Vagina (tissue), 2 donors: ENCODE data around the gene FA2H. TPM values are rescaled to one million over a fixed set of nuclear protein-coding genes. Genes with fewer than 3 reads are reported as not detected.

Experiments
- DNase-seq, 2 donors: peaks; one replicate each; pipeline ENCODE4 v3.0.0-alpha.2; 2017; ENCODE audit errors: extremely low spot score in 2 of 2
- H3K27ac ChIP-seq: fragments of 200-600 bp; sonication (generic); one replicate; pipeline ENCODE4 v1.5.1; 2019
- H3K27me3 ChIP-seq: fragments of 200-600 bp; sonication (generic); one replicate; pipeline ENCODE4 v1.5.1; 2019
- H3K36me3 ChIP-seq, 2 donors: fragments of 200-600 bp; sonication (generic); one replicate each; pipeline ENCODE4 v1.5.1; 2017 to 2019
- H3K4me1 ChIP-seq: fragments of 200-600 bp; sonication (generic); one replicate; pipeline ENCODE4 v1.5.1; 2019
- H3K4me3 ChIP-seq, 2 donors: fragments of 200-600 bp; sonication (generic); 1 replicate in 1 of 2; 2 replicates in 1 of 2; pipeline ENCODE4 v1.5.1; 2016 to 2019
- H3K9me3 ChIP-seq: fragments of 200-600 bp; sonication (generic); one replicate; pipeline ENCODE4 v1.5.1; 2019
- CTCF ChIP-seq, 3 experiments: fragments of 450-650 bp in 2 of 3; fragments of 200-600 bp in 1 of 3; sonication (generic) in 1 of 3; IDR thresholded peaks; one replicate each; pipeline ENCODE4 v1.5.1; 2017 to 2019; ENCODE audit warnings: antibody characterized with exemption in 3 of 3, mild to moderate bottlenecking in 2 of 3, moderate library complexity in 2 of 3
- POLR2A ChIP-seq, 2 donors: fragments of 450-650 bp; IDR thresholded peaks; one replicate each; pipeline ENCODE4 v1.6.1; 2017; ENCODE audit warnings: antibody characterized with exemption in 2 of 2, mild to moderate bottlenecking in 2 of 2, moderate library complexity in 2 of 2
- POLR2AphosphoS5 ChIP-seq, 2 donors: sonication (generic); formaldehyde crosslinking; IDR thresholded peaks; one replicate each; pipeline ENCODE4 v1.9.0; 2017; ENCODE audit warnings: antibody characterized with exemption in 2 of 2, mild to moderate bottlenecking in 2 of 2, low read depth in 1 of 2; ENCODE audit not compliant: insufficient read depth in 1 of 2
- intact Hi-C: fragments of 100-400 bp; cut with DNase I; formaldehyde crosslinking; loops from one replicate; pipeline ENCODE4 v1.15.1; 2023
- total RNA-seq: library from RNA; depleted of rRNA; stranded (reverse); fragments of >200 nt; gene quantifications from one replicate; pipeline ENCODE4 v1.2.3, GENCODE V29; 2016

The FA2H gene
- total RNA-seq, 1 donor from 2014 or later = not detected

- no peak overlapping the region for H3K4me3 ChIP-seq
- intact Hi-C loops = no loop called here
- H3K27me3 ChIP-seq = no peaks in the 10 kb centered on the region
- DNase-seq = no peak
- H3K4me1 ChIP-seq = peaks cover 7% of the 10 kb centered on the region
- no peaks in the 10 kb centered on the region for H3K9me3 ChIP-seq
- H3K27ac ChIP-seq = no peak overlapping the region
- no peaks in the 10 kb centered on the region for H3K36me3 ChIP-seq
- TF ChIP-seq CTCF (IDR thresholded peaks at IDR 0.05) (no peak), POLR2AphosphoS5 (IDR thresholded peaks at IDR 0.05; ENCODE audit: insufficient read depth in 1 of 2, low read depth in 1 of 2) (no peak), POLR2A (IDR thresholded peaks at IDR 0.05) (no peak)
Observed at GRCh38 chr16:74732707-74733350, 41.8 kb downstream of the FA2H start.

- TF ChIP-seq POLR2A (IDR thresholded peaks at IDR 0.05) (no peak), POLR2AphosphoS5 (IDR thresholded peaks at IDR 0.05; ENCODE audit: insufficient read depth in 1 of 2, low read depth in 1 of 2) (no peak), CTCF (IDR thresholded peaks at IDR 0.05) (no peak)
- H3K9me3 ChIP-seq = no peaks in the 10 kb centered on the region
Observed at GRCh38 chr16:74731853-74732477, 42.7 kb downstream of the FA2H start.

GRCh38 chr16:74729783-74730683 is 44.6 kb downstream of the FA2H start:
- no peak overlapping the region for H3K27ac ChIP-seq
- no peak for DNase-seq
- H3K27me3 ChIP-seq = no peaks in the 10 kb centered on the region
- intact Hi-C loops = no loop called here
- H3K36me3 ChIP-seq = no peaks in the 10 kb centered on the region
- H3K4me1 ChIP-seq = peaks cover 7% of the 10 kb centered on the region
- TF ChIP-seq POLR2A (IDR thresholded peaks at IDR 0.05) = no peak
- no peak for TF ChIP-seq CTCF (IDR thresholded peaks at IDR 0.05)
- TF ChIP-seq POLR2AphosphoS5 (IDR thresholded peaks at IDR 0.05; ENCODE audit: insufficient read depth in 1 of 2, low read depth in 1 of 2) = no peak
- no peak overlapping the region for H3K4me3 ChIP-seq
- no peaks in the 10 kb centered on the region for H3K9me3 ChIP-seq

More at GRCh38 chr16:74731853-74732477, 42.7 kb downstream of the FA2H start:
- DNase-seq = no peak
- Histone ChIP-seq H3K27ac (no peak overlapping the region), H3K27me3 (no peaks in the 10 kb centered on the region), H3K4me1 (peaks cover 7% of the 10 kb centered on the region), H3K36me3 (no peaks in the 10 kb centered on the region), H3K4me3 (no peak overlapping the region)
- intact Hi-C loops = no loop called here

- Histone ChIP-seq H3K4me3 (no peak overlapping the region), H3K36me3 (no peaks in the 10 kb centered on the region), H3K9me3 (no peaks in the 10 kb centered on the region), H3K27me3 (no peaks in the 10 kb centered on the region), H3K4me1 (peaks cover 7% of the 10 kb centered on the region), H3K27ac (no peak overlapping the region)
- DNase-seq = no peak
- intact Hi-C loops = no loop called here
- TF ChIP-seq CTCF (IDR thresholded peaks at IDR 0.05) = no peak
- TF ChIP-seq POLR2A (IDR thresholded peaks at IDR 0.05) = no peak
- TF ChIP-seq POLR2AphosphoS5 (IDR thresholded peaks at IDR 0.05; ENCODE audit: insufficient read depth in 1 of 2, low read depth in 1 of 2) = no peak
Observed at GRCh38 chr16:74727903-74728302, 46.7 kb downstream of the FA2H start.
